Measurements from ENCODE around the gene RHOBTB1.

GRCh38 chr10:60917331-60918280, 26.4 kb downstream of the RHOBTB1 start:
- no peak for TF ChIP-seq CTCF (conservative IDR thresholded peaks at IDR 0.05 in 1 of 2, IDR thresholded peaks at IDR 0.05 in 1 of 2; ENCODE audit: low read depth in 1 of 2, low read length in 2 of 2)
- no peak for TF ChIP-seq EZH2 (IDR thresholded peaks at IDR 0.05; ENCODE audit: low read length, missing control alignments)
